Natural killer cell (primary cell): ENCODE results near the gene SOX12. TPM values are rescaled to one million over a fixed set of nuclear protein-coding genes. Genes with fewer than 3 reads are reported as not detected.

Experiments used
- ATAC-seq, 3 donors: fragments of 150-1000 bp in 2 of 3; fragments of 200-7000 bp in 1 of 3; cut with Tn5 transposase; 1 replicate in 1 of 3; 2 replicates in 2 of 3; pipeline ENCODE4 v1.10.0; 2021; ENCODE audit warnings: mild to moderate bottlenecking in 2 of 3, moderate library complexity in 2 of 3
- DNase-seq, 2 donors: peaks; one replicate each; pipeline versions ENCODE4 v3.0.0 to v3.0.0-alpha.2; 2013 to 2021; ENCODE audit warnings: mixed read lengths in 1 of 2
- H3K27ac ChIP-seq: one replicate; pipeline ENCODE4 v1.5.1; 2013; ENCODE audit warnings: mild to moderate bottlenecking, low read length
- H3K27me3 ChIP-seq: one replicate; pipeline ENCODE4 v1.6.1; 2013; ENCODE audit warnings: low read length; ENCODE audit not compliant: control insufficient read depth, insufficient read depth
- H3K36me3 ChIP-seq: one replicate; pipeline ENCODE4 v1.6.1; 2013; ENCODE audit warnings: low read length; ENCODE audit not compliant: control insufficient read depth, insufficient read depth
- H3K4me1 ChIP-seq: one replicate; pipeline ENCODE4 v1.6.1; 2013; ENCODE audit warnings: low read length; ENCODE audit not compliant: control insufficient read depth, insufficient read depth
- H3K4me3 ChIP-seq: one replicate; pipeline ENCODE4 v1.5.1; 2013; ENCODE audit warnings: low read length
- H3K9me3 ChIP-seq: one replicate; pipeline ENCODE4 v1.6.1; 2013; ENCODE audit warnings: low read length; ENCODE audit not compliant: control insufficient read depth, insufficient read depth
- H3K27ac Mint-ChIP-seq, 2 donors: one replicate each; pipeline ENCODE4 v1.8.0; 2022; ENCODE audit warnings: mild to moderate bottlenecking in 2 of 2, mixed read lengths in 2 of 2, moderate library complexity in 1 of 2
- H3K27me3 Mint-ChIP-seq, 2 donors: one replicate each; pipeline ENCODE4 v1.8.0; 2022; ENCODE audit warnings: low read depth in 2 of 2, mixed read lengths in 2 of 2
- H3K36me3 Mint-ChIP-seq: one replicate; pipeline ENCODE4 v1.8.0; 2022; ENCODE audit warnings: mixed read lengths
- H3K4me1 Mint-ChIP-seq, 2 donors: one replicate each; pipeline ENCODE4 v1.8.0; 2022; ENCODE audit warnings: mixed read lengths in 2 of 2
- H3K4me3 Mint-ChIP-seq: one replicate; pipeline ENCODE4 v1.8.0; 2022; ENCODE audit warnings: mild to moderate bottlenecking, moderate library complexity, mixed read lengths
- H3K9me3 Mint-ChIP-seq, 2 donors: one replicate each; pipeline ENCODE4 v1.8.0; 2022; ENCODE audit warnings: mixed read lengths in 2 of 2
- CTCF ChIP-seq: fragments of 200-600 bp; IDR thresholded peaks from one replicate; pipeline ENCODE4 v1.8.0; 2022; ENCODE audit warnings: antibody characterized with exemption
- WGBS: methylation state at CpG from one replicate; pipeline ENCODE4 v1.1.7; 2013; ENCODE audit warnings: missing lambda C conversion rate; ENCODE audit not compliant: insufficient coverage; 5-methylcytosine and 5-hydroxymethylcytosine counted together
- intact Hi-C: fragments of 100-400 bp; cut with micrococcal nuclease; formaldehyde crosslinking; loops from one replicate; pipeline ENCODE4 v1.14.2; 2022
- total RNA-seq, 4 donors: library from RNA; stranded (reverse); fragments of 120-200 nt in 1 of 4; gene quantifications; one replicate each; pipeline versions ENCODE4 v1.2.3 to v1.2.4, GENCODE V29; 2013 to 2022

SOX12 gene
- total RNA-seq, 3 donors from 2014 or later (not counting 1 experiment from before 2014, with no cell fraction given) = 2.3 to 4.6 (median 2.9) TPM

GRCh38 chr20:324177-325044 lies 941 bp upstream of the SOX12 start:
- Histone ChIP-seq H3K4me1 (peaks cover 32% of the 10 kb centered on the region), H3K36me3 (no peaks in the 10 kb centered on the region), H3K9me3 (no peaks in the 10 kb centered on the region), H3K27ac (peak overlapping the region; percentile 60), H3K4me3 (peak overlapping the region; percentile 59), H3K27me3 (no peaks in the 10 kb centered on the region)
- Mint-ChIP-seq H3K36me3 (no peaks in the 10 kb centered on the region), H3K4me1 (peaks cover 0 to 11% of the 10 kb centered on the region in 2 donors), H3K4me3 (peak overlapping the region; percentile 91), H3K27me3 (no peaks in the 10 kb centered on the region), H3K27ac (peak overlapping the region; percentile 70 to 74), H3K9me3 (no peaks in the 10 kb centered on the region)
- ATAC-seq = peak; percentile 72 to 88 (median 74)
- TF ChIP-seq CTCF = peak; percentile 20
- peak; percentile 88 to 92 for DNase-seq
- under 1% methylated on average over 64 of the region's 69 CpGs for WGBS
- intact Hi-C loops = loop anchor here (1.0 to 2.0 kb wide), 2 partner anchors 14 to 26 kb away; no protein-coding TSS in a partner anchor

- H3K27ac ChIP-seq = no peak overlapping the region
- Mint-ChIP-seq H3K9me3 (no peaks in the 10 kb centered on the region), H3K36me3 (no peaks in the 10 kb centered on the region), H3K27ac (peak overlapping the region in 1 of 2 donors; percentile 60), H3K27me3 (no peaks in the 10 kb centered on the region), H3K4me3 (peak overlapping the region; percentile 84), H3K4me1 (peaks cover 0 to 18% of the 10 kb centered on the region in 2 donors)
- H3K4me1 ChIP-seq = peaks cover 39% of the 10 kb centered on the region
- no peak for TF ChIP-seq CTCF
- no peaks in the 10 kb centered on the region for H3K36me3 ChIP-seq
- peak overlapping the region; percentile 54 for H3K4me3 ChIP-seq
- no peaks in the 10 kb centered on the region for H3K9me3 ChIP-seq
- intact Hi-C loops = loop anchor here (2.0 kb wide), 1 partner anchor 15 kb away; no protein-coding TSS in a partner anchor
- no peak for ATAC-seq
- DNase-seq = peak; percentile 37 to 69
- no peaks in the 10 kb centered on the region for H3K27me3 ChIP-seq
- under 1% methylated on average over 103 of the region's 103 CpGs for WGBS
These were observed 715 bp downstream of the SOX12 start for GRCh38 chr20:325889-326644.

- intact Hi-C loops = no loop called here
- H3K36me3 Mint-ChIP-seq = no peaks in the 10 kb centered on the region
- Histone ChIP-seq H3K27ac (no peak overlapping the region), H3K4me3 (peak overlapping the region; percentile 40), H3K4me1 (peaks cover 39% of the 10 kb centered on the region), H3K9me3 (no peaks in the 10 kb centered on the region), H3K36me3 (no peaks in the 10 kb centered on the region), H3K27me3 (no peaks in the 10 kb centered on the region)
- WGBS = under 1% methylated on average over 38 of the region's 38 CpGs
- no peak for TF ChIP-seq CTCF
- H3K4me1 Mint-ChIP-seq = peaks cover 0 to 18% of the 10 kb centered on the region in 2 donors
- peak overlapping the region; percentile 79 for H3K4me3 Mint-ChIP-seq
- ATAC-seq (no peak), DNase-seq (peak in 1 of 2 donors; percentile 17)
- peak overlapping the region in 1 of 2 donors; percentile 60 for H3K27ac Mint-ChIP-seq
- no peaks in the 10 kb centered on the region for H3K9me3 Mint-ChIP-seq
- H3K27me3 Mint-ChIP-seq = no peaks in the 10 kb centered on the region
These were observed 1.4 kb downstream of the SOX12 start for GRCh38 chr20:326645-327185.
